Heart left ventricle (tissue), 16 donors: Measurements from ENCODE around the gene CDK19. TPM values are rescaled to one million over a fixed set of nuclear protein-coding genes. Genes with fewer than 3 reads are reported as not detected.
"Not testable (repeated sequence)": the region's sequence is repeated elsewhere in the genome, so short reads cannot be mapped to it uniquely, and the experiment has no call there.

Experiments
- ATAC-seq, 4 donors: fragments of 200-7000 bp; cut with Tn5 transposase; one replicate each; pipeline ENCODE4 v1.9.1; 2020 to 2022; ENCODE audit warnings: moderate library complexity in 4 of 4, mild to moderate bottlenecking in 3 of 4, moderate number of reproducible peaks in 1 of 4
- DNase-seq, 5 donors: peaks; one replicate each; pipeline ENCODE4 v3.0.0-alpha.2; 2020
- H3K27ac ChIP-seq, 12 donors: fragments of 200-600 bp; sonication (generic) in 4 of 12; one replicate each; pipeline versions ENCODE4 v1.5.0 to v1.8.0; 2016 to 2022; ENCODE audit warnings: mild to moderate bottlenecking in 2 of 12
- H3K27me3 ChIP-seq, 9 donors: fragments of 200-600 bp; sonication (generic) in 2 of 9; one replicate each; pipeline versions ENCODE4 v1.5.1 to v1.8.0; 2016 to 2022; ENCODE audit warnings: mild to moderate bottlenecking in 3 of 9
- H3K36me3 ChIP-seq, 9 donors: fragments of 200-600 bp; sonication (generic) in 2 of 9; one replicate each; pipeline versions ENCODE4 v1.5.0 to v1.8.0; 2018 to 2022; ENCODE audit warnings: mild to moderate bottlenecking in 2 of 9
- H3K4me1 ChIP-seq, 12 donors: fragments of 200-600 bp; sonication (generic) in 4 of 12; one replicate each; pipeline versions ENCODE4 v1.5.0 to v1.8.0; 2016 to 2022; ENCODE audit warnings: mild to moderate bottlenecking in 3 of 12
- H3K4me3 ChIP-seq, 12 donors: fragments of 200-600 bp; sonication (generic) in 4 of 12; one replicate each; pipeline versions ENCODE4 v1.5.0 to v1.8.0; 2017 to 2022; ENCODE audit warnings: mild to moderate bottlenecking in 9 of 12, moderate library complexity in 4 of 12
- H3K9me3 ChIP-seq, 12 donors: fragments of 200-600 bp; sonication (generic) in 4 of 12; one replicate each; pipeline versions ENCODE4 v1.5.0 to v1.8.0; 2016 to 2022; ENCODE audit warnings: mild to moderate bottlenecking in 1 of 12
- CTCF ChIP-seq, 12 donors: fragments of 200-600 bp; sonication (generic) in 4 of 12; IDR thresholded peaks; one replicate each; pipeline versions ENCODE4 v1.5.0 to v1.8.0; 2018 to 2022; ENCODE audit warnings: antibody characterized with exemption in 12 of 12, mild to moderate bottlenecking in 5 of 12
- POLR2A ChIP-seq, 2 donors: fragments of 450-650 bp; IDR thresholded peaks; one replicate each; pipeline ENCODE4 v1.6.1; 2017; ENCODE audit warnings: antibody characterized with exemption in 2 of 2, mild to moderate bottlenecking in 2 of 2, moderate library complexity in 2 of 2
- WGBS, 4 donors: extraction: QIAGEN DNeasy Blood & Tissue Kit in 2 of 4; methylation state at CpG; one replicate each; pipeline versions ENCODE4 v1.1.5 to v1.1.7; 2013 to 2018; 5-methylcytosine and 5-hydroxymethylcytosine counted together
- intact Hi-C, 10 donors: fragments of 100-400 bp; cut with DNase I; formaldehyde crosslinking; loops; one replicate each; pipeline versions ENCODE4 v1.11.1 to v1.14.2; 2022
- polyA plus RNA-seq, 2 donors: library from polyadenylated mRNA; stranded (reverse); fragments of 200-250 nt; gene quantifications; one replicate each; pipeline ENCODE4 v1.2.3, GENCODE V29; 2013
- total RNA-seq, 9 donors: library from RNA; depleted of rRNA in 2 of 9; stranded (reverse); fragments of >200 nt in 2 of 9; fragmentation: NEBNext Ultra II Directional in 3 of 9; extraction: Animal tissue kit (Norgen Biotek cat#: 25700) in 3 of 9; gene quantifications; one replicate each; pipeline versions ENCODE4 v1.1.0 to v1.2.4, GENCODE V29; 2016 to 2023
- donor health status: ischemic (EF 13 %, LVEDD 7.1; RV severe dilation, severe dysfunction).
- donor health status: healthy with polysubstance abuse.
- donor health status: DM: no; HTN: yes; CAD: no.
- donor health status: DM: no; HTN: no; CAD: no.
- donor health status: ischemic (EF 25% LVEDD 6.9; RV normal size, moderate dysfunction).
- donor health status: ischemic (EF 25% LVEDD 5.7; RV mildly dilated, moderate dysfunction).
- donor health status: healthy.
- donor health status: DM: yes; HTN: yes; CAD: no.
- donor health status: ischemic (EF 35%, LVEDD 5.7; RV mildly dilated, moderate dysfunction).
- donor health status: nonischemic (EF 11% LVEDD 7.7; RV severe dilation, severe dysfunction).
- donor health status: DM: yes; HTN: yes; CAD: no.
- donor health status: PGD.
- donor health status: ischemic (EF 29% LVEDD 5.4; RV normal size, mild dysfunction).
- donor health status: nonischemic (EF 23%, LVEDD 6.1; RV moderate dilation, normal function).

The CDK19 gene
- total and polyA plus RNA-seq, 11 donors = 3.8 to 16.3 (median 8.3) TPM

GRCh38 chr6:110760589-110760988, 54.7 kb downstream of the CDK19 start:
- DNase-seq = no peak
- no peaks in the 10 kb centered on the region for H3K27me3 ChIP-seq
- intact Hi-C loops = no loop called here
- H3K36me3 ChIP-seq = peaks cover 0 to 2% (median 0%) of the 10 kb centered on the region in 9 donors
- no peak overlapping the region for H3K27ac ChIP-seq
- H3K4me3 ChIP-seq = no peak overlapping the region
- ATAC-seq = no peak
- H3K4me1 ChIP-seq = peaks cover 0 to 4% (median 0%) of the 10 kb centered on the region in 12 donors
- H3K9me3 ChIP-seq = no peaks in the 10 kb centered on the region
- WGBS, 4 donors = 96 to 100% (median 97%) methylated on average over 8 of the region's 8 CpGs
- TF ChIP-seq CTCF (IDR thresholded peaks at IDR 0.05) (no peak), POLR2A (IDR thresholded peaks at IDR 0.05) (no peak)

- WGBS, 4 donors = 94 to 98% (median 96%) methylated on average over 5 of the region's 5 CpGs
Observed at GRCh38 chr6:110760098-110760497, 55.2 kb downstream of the CDK19 start.

GRCh38 chr6:110757926-110758325, 57.3 kb downstream of the CDK19 start:
- H3K27me3 ChIP-seq = no peaks in the 10 kb centered on the region
- no peak for DNase-seq
- no peaks in the 10 kb centered on the region for H3K36me3 ChIP-seq
- H3K9me3 ChIP-seq = no peaks in the 10 kb centered on the region
- TF ChIP-seq CTCF (IDR thresholded peaks at IDR 0.05) (no peak), POLR2A (IDR thresholded peaks at IDR 0.05) (no peak)
- H3K4me1 ChIP-seq = peaks cover 0 to 4% (median 0%) of the 10 kb centered on the region in 12 donors
- ATAC-seq = no peak
- H3K4me3 ChIP-seq = no peak overlapping the region
- intact Hi-C loops = no loop called here
- WGBS, 4 donors = 94 to 95% (median 95%) methylated on average over 4 of the region's 4 CpGs
- no peak overlapping the region for H3K27ac ChIP-seq

More at GRCh38 chr6:110760098-110760497, 55.2 kb downstream of the CDK19 start:
- H3K36me3 ChIP-seq, DNase-seq, intact Hi-C loops, H3K9me3 ChIP-seq, H3K4me1 ChIP-seq, H3K27ac ChIP-seq, H3K27me3 ChIP-seq, H3K4me3 ChIP-seq, ATAC-seq: not testable (repeated sequence)

GRCh38 chr6:110756817-110757216, 58.5 kb downstream of the CDK19 start:
- H3K27me3 ChIP-seq = no peaks in the 10 kb centered on the region
- peaks cover 0 to 4% (median 0%) of the 10 kb centered on the region in 12 donors for H3K4me1 ChIP-seq
- no peak overlapping the region for H3K27ac ChIP-seq
- ATAC-seq (no peak), DNase-seq (no peak)
- intact Hi-C loops = no loop called here
- TF ChIP-seq CTCF (IDR thresholded peaks at IDR 0.05) (no peak), POLR2A (IDR thresholded peaks at IDR 0.05) (no peak)
- WGBS, 4 donors = 78 to 85% (median 83%) methylated on average over 2 of the region's 2 CpGs
- H3K36me3 ChIP-seq = no peaks in the 10 kb centered on the region
- H3K4me3 ChIP-seq = no peak overlapping the region
- H3K9me3 ChIP-seq = no peaks in the 10 kb centered on the region

- no peaks in the 10 kb centered on the region for H3K9me3 ChIP-seq
- 83 to 88% (median 85%) methylated on average over 3 of the region's 3 CpGs for WGBS, 4 donors
- intact Hi-C loops = no loop called here
- no peaks in the 10 kb centered on the region for H3K27me3 ChIP-seq
- DNase-seq (no peak), ATAC-seq (no peak)
- H3K4me1 ChIP-seq = peaks cover 0 to 11% (median 0%) of the 10 kb centered on the region in 12 donors
- TF ChIP-seq CTCF (IDR thresholded peaks at IDR 0.05) = no peak
- no peak for TF ChIP-seq POLR2A (IDR thresholded peaks at IDR 0.05)
- H3K4me3 ChIP-seq = no peak overlapping the region
- H3K36me3 ChIP-seq = no peaks in the 10 kb centered on the region
- no peak overlapping the region for H3K27ac ChIP-seq
Observed at GRCh38 chr6:110755411-110755834, 59.8 kb downstream of the CDK19 start.

GRCh38 chr6:110753936-110754668, 61.2 kb downstream of the CDK19 start:
- H3K4me3 ChIP-seq, ATAC-seq, DNase-seq, H3K36me3 ChIP-seq, H3K27ac ChIP-seq, intact Hi-C loops, H3K27me3 ChIP-seq, H3K9me3 ChIP-seq: not testable (repeated sequence)
- H3K4me1 ChIP-seq = peaks cover 0 to 16% (median 0%) of the 10 kb centered on the region in 12 donors
- WGBS, 4 donors = 96 to 99% (median 97%) methylated on average over 9 of the region's 9 CpGs
